ENCODE data around the gene VWCE.

Gene VWCE

GRCh38 chr11:61328351-61328750 is 33.2 kb upstream of the VWCE start:
- no peak for FAIRE-seq

- FAIRE-seq: no peak
Observed at GRCh38 chr11:61327669-61328071, 32.6 kb upstream of the VWCE start.

GRCh38 chr11:61325649-61326414 is 30.7 kb upstream of the VWCE start:
- no peak for FAIRE-seq

- FAIRE-seq: no peak
Observed at GRCh38 chr11:61315260-61315659, 20.1 kb upstream of the VWCE start.

GRCh38 chr11:61310749-61311148 is 15.6 kb upstream of the VWCE start:
- no peak for FAIRE-seq

GRCh38 chr11:61309739-61310138 is 14.6 kb upstream of the VWCE start:
- no peak for FAIRE-seq

GRCh38 chr11:61309141-61309540 is 14.0 kb upstream of the VWCE start:
- FAIRE-seq: no peak

- FAIRE-seq: no peak
Observed at GRCh38 chr11:61307354-61307753, 12.2 kb upstream of the VWCE start.

GRCh38 chr11:61306221-61306620 is 11.1 kb upstream of the VWCE start:
- no peak for FAIRE-seq

- no peak for FAIRE-seq
Observed at GRCh38 chr11:61305417-61305816, 10.3 kb upstream of the VWCE start.

- FAIRE-seq: no peak
Observed at GRCh38 chr11:61303725-61304124, 8.6 kb upstream of the VWCE start.

GRCh38 chr11:61302550-61302949 is 7.4 kb upstream of the VWCE start:
- no peak for FAIRE-seq

GRCh38 chr11:61298663-61299244 is 3.6 kb upstream of the VWCE start:
- FAIRE-seq: no peak

GRCh38 chr11:61297746-61298145 is 2.6 kb upstream of the VWCE start:
- FAIRE-seq: no peak

- peak; percentile 67 for FAIRE-seq
Observed at GRCh38 chr11:61297341-61297740, 2.2 kb upstream of the VWCE start.

GRCh38 chr11:61295596-61295926 is 445 bp upstream of the VWCE start:
- FAIRE-seq: no peak

- no peak for FAIRE-seq
Observed at GRCh38 chr11:61293867-61294716, 1.0 kb downstream of the VWCE start.

- FAIRE-seq: no peak
Observed at GRCh38 chr11:61292356-61292755, 2.8 kb downstream of the VWCE start.

- FAIRE-seq: no peak
Observed at GRCh38 chr11:61290905-61291690, 4.0 kb downstream of the VWCE start.

- FAIRE-seq: no peak
Observed at GRCh38 chr11:61287338-61287977, 7.7 kb downstream of the VWCE start.

GRCh38 chr11:61283613-61284012 is 11.5 kb downstream of the VWCE start:
- FAIRE-seq: no peak

GRCh38 chr11:61281581-61282250 is 13.4 kb downstream of the VWCE start:
- FAIRE-seq: no peak
